ENCODE results near the gene SLC29A4. TPM values are rescaled to one million over a fixed set of nuclear protein-coding genes. Genes with fewer than 3 reads are reported as not detected.

The SLC29A4 gene
- total and polyA plus RNA-seq, 8 donors, result 6.6 to 74.9 (median 14.0) TPM

DNA sequence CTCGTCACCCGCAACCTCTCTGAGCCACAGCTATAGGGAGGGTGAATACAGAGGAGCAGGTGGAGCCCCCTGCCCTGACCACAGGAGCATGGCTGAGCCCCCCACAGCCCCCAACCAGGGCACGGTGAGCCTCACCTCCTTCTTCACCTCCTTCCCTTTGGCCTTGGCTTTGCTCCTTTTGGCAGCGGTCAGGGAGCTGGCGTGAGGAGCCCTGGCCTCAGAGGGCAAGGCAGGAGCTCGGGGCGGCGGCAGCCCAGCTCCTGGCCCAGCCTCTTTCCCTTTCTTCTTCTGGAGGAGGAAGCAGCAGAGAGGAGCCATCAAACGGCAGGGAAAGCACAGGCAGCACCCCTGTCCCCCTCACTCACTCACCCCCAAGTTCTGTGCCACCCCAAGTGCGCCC lies 42.2 kb downstream of the SLC29A4 start:
- Histone ChIP-seq H3K27me3 (no peaks in the 10 kb centered on the region), H3K9me3 (no peaks in the 10 kb centered on the region), H3K4me1 (no peaks in the 10 kb centered on the region), H3K36me3 (peaks cover 0 to 32% (median 0%) of the 10 kb centered on the region in 3 donors), H3K4me3 (no peak overlapping the region), H3K27ac (no peak overlapping the region)
- ATAC-seq (no peak), DNase-seq (no peak), FAIRE-seq (no peak)
- TF ChIP-seq, protein P1, sequence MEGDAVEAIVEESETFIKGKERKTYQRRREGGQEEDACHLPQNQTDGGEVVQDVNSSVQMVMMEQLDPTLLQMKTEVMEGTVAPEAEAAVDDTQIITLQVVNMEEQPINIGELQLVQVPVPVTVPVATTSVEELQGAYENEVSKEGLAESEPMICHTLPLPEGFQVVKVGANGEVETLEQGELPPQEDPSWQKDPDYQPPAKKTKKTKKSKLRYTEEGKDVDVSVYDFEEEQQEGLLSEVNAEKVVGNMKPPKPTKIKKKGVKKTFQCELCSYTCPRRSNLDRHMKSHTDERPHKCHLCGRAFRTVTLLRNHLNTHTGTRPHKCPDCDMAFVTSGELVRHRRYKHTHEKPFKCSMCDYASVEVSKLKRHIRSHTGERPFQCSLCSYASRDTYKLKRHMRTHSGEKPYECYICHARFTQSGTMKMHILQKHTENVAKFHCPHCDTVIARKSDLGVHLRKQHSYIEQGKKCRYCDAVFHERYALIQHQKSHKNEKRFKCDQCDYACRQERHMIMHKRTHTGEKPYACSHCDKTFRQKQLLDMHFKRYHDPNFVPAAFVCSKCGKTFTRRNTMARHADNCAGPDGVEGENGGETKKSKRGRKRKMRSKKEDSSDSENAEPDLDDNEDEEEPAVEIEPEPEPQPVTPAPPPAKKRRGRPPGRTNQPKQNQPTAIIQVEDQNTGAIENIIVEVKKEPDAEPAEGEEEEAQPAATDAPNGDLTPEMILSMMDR (IDR thresholded peaks at IDR 0.05), result no peak
- intact Hi-C loops (cut with DNase I), result no loop called here
- 94% methylated on average over 10 of the region's 10 CpGs for WGBS, 2 donors

DNA sequence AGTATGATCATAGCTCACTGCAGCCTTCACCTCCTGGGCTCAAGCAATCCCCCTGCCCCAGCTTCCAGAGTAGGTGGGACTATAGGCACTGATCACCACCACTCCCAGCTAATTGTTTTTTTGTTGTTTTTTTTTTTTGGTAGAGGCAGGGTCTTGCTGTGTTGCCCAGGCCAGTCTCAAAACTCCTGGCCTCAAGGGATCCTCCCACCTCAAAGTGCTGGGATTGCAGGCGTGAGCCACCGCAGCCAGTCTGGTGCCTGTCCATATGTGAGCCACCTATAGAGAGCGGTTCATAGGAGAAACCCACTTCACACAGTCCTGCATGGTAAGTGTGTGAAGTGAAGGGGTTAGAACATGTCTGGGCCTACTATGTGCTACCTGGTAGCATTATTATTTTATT lies 47.5 kb downstream of the SLC29A4 start:
- peaks cover 0 to 28% (median 0%) of the 10 kb centered on the region in 3 donors for H3K36me3 ChIP-seq
- FAIRE-seq (no peak), ATAC-seq (no peak), DNase-seq (no peak)
- no peaks in the 10 kb centered on the region for H3K4me1 ChIP-seq
- no peaks in the 10 kb centered on the region for H3K27me3 ChIP-seq
- TF ChIP-seq, protein P1 (IDR thresholded peaks at IDR 0.05), result no peak
- H3K4me3 ChIP-seq, result no peak overlapping the region
- H3K27ac ChIP-seq, result no peak overlapping the region
- WGBS, 2 donors, result 93 to 98% methylated on average over 3 of the region's 3 CpGs
- H3K9me3 ChIP-seq, result no peaks in the 10 kb centered on the region
- intact Hi-C loops (cut with DNase I), result no loop called here

DNA sequence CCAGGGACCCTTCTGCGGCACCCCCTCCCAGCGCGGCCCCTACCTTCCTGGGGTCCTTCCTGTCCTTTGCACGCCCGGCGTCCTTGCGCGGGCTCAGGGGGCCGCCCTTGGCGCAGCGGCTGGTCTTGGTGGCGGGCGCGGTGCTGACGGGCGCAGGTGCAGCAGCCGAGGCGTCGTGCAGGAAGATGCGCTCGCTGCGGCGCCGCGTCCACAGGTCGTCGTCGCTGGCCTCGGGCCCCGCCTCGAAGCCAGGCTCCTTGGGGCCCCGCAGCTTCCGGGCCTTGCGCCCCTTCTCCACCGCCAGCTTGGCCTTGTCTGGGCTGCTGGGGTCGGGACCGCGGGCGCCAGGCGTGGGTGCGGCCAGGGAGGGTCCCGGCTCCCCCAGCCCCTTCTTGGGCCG lies 49.8 kb downstream of the SLC29A4 start:
- Histone ChIP-seq H3K4me3 (no peak overlapping the region), H3K4me1 (no peaks in the 10 kb centered on the region), H3K36me3 (peaks cover 0 to 35% (median 11%) of the 10 kb centered on the region in 3 donors), H3K27ac (no peak overlapping the region), H3K27me3 (no peaks in the 10 kb centered on the region), H3K9me3 (no peaks in the 10 kb centered on the region)
- DNase-seq, result peak in 1 of 6 donors; percentile 66
- no peak for ATAC-seq
- intact Hi-C loops (cut with DNase I), result no loop called here
- no peak for FAIRE-seq
- TF ChIP-seq, protein P1 (IDR thresholded peaks at IDR 0.05), result no peak
- WGBS, 2 donors, result 91 to 96% methylated on average over 43 of the region's 43 CpGs

DNA sequence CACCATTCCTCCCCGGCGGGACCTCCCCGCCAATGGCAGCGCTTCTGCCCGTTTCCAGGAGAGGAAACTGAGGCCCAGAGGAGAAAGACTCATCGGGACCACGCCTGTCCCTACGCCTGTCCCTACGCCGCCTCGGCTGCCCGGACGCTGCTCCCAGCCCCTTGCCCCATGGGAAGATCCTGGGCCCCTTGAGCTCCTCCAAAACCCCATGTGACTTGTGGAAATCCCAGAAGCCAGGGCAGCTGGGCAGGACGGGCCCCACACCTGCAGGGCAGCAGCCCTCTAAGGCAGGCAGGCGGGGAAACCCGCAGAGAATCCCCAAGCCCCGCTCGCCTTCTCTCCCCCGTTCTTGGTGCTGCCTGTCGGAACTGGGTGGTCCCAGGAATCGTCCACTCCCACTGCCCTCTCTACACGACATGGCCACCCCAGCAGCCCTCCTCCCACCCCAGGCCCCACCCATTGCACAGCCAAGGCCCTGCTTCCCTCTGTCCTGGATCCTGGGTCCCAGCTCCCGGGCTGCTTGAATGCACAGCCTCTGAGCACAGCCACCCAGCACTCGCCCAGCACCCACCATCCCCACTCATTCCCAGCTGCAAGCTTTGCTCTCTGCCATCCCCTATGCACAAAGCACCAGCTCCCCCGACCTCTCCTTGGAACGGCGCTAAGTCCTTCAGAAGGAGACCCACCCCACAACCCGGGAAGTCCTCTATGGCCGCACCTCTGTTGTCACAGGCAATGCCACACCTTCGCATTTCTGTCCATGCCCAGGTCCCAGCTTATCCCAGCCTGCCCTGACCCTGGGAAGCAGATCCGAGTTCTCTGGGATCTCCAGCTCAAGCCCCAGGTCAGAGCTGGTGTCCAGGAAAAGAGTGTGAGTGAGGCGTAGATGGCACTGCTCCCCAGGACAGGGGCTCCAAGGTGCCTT lies 50.6 kb downstream of the SLC29A4 start:
- Histone ChIP-seq H3K27me3 (no peaks in the 10 kb centered on the region), H3K36me3 (peaks cover 4 to 35% (median 11%) of the 10 kb centered on the region in 3 donors), H3K4me3 (no peak overlapping the region), H3K9me3 (no peaks in the 10 kb centered on the region), H3K27ac (no peak overlapping the region), H3K4me1 (no peaks in the 10 kb centered on the region)
- TF ChIP-seq, protein P1 (IDR thresholded peaks at IDR 0.05), result no peak
- peak in 1 of 4 donors; percentile 9 for ATAC-seq
- no peak for FAIRE-seq
- DNase-seq, result no peak
- WGBS, 2 donors, result 89 to 91% methylated on average over 25 to 32 of the region's 32 CpGs
- intact Hi-C loops (cut with DNase I), result no loop called here

DNA sequence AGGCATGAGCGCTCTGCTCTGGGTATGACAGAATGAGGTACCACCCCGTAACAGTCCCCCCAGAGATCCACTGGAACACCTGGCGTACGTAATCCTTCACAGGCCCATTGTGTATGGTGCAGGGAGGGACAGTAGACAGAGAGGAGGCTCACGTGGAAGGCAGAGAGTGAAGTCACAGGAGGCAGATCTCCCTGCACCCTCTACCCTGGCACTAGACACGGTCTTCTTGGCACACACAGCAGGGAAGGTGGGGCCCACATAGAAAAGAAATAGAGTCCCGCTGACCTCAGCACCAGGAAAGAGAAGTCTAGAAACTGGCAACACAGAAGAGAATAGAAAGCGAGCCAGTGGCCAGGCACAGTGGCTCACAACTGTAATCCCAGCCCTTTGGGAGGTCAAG lies 51.9 kb downstream of the SLC29A4 start:
- ATAC-seq, result peak in 2 of 4 donors; percentile 17 to 25
- TF ChIP-seq, protein P1 (IDR thresholded peaks at IDR 0.05), result no peak
- 94% methylated on average over 8 of the region's 8 CpGs for whole genome bisulfite sequencing, 2 donors
- H3K9me3 ChIP-seq, result no peaks in the 10 kb centered on the region
- no peaks in the 10 kb centered on the region for H3K4me1 ChIP-seq
- FAIRE-seq, result no peak
- H3K27ac ChIP-seq, result no peak overlapping the region
- intact Hi-C loops (cut with DNase I), result no loop called here
- no peaks in the 10 kb centered on the region for H3K27me3 ChIP-seq
- no peak overlapping the region for H3K4me3 ChIP-seq
- peaks cover 4 to 24% (median 11%) of the 10 kb centered on the region in 3 donors for H3K36me3 ChIP-seq
- no peak for DNase-seq

All from pancreas (tissue), 10 donors.